ENCODE measurements around the gene DEDD.

- TF ChIP-seq CTCF (IDR thresholded peaks at IDR 0.05) (no peak), ESRRA (IDR thresholded peaks at IDR 0.05; ENCODE audit: borderline replicate concordance, low read length) (no peak), MAZ (IDR thresholded peaks at IDR 0.05; ENCODE audit: borderline replicate concordance, low read depth, low read length) (no peak), RCOR1 (IDR thresholded peaks at IDR 0.05; ENCODE audit: low read depth, low read length) (no peak), EP300 (IDR thresholded peaks at IDR 0.05) (no peak), BHLHE40 (IDR thresholded peaks at IDR 0.05; ENCODE audit: low read depth, low read length) (no peak), TP53 (CRISPR knock-in tag; IDR thresholded peaks at IDR 0.05) (no peak)
- TF ChIP-seq, protein P1, sequence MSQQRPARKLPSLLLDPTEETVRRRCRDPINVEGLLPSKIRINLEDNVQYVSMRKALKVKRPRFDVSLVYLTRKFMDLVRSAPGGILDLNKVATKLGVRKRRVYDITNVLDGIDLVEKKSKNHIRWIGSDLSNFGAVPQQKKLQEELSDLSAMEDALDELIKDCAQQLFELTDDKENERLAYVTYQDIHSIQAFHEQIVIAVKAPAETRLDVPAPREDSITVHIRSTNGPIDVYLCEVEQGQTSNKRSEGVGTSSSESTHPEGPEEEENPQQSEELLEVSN (IDR thresholded peaks at IDR 0.05; ENCODE audit: borderline replicate concordance, low read depth): no peak
Observed at GRCh38 chr1:161127649-161128048, 4.8 kb downstream of the DEDD start.

Measured in A549 (cell line).